ENCODE results near the gene MTERF4.

GRCh38 chr2:241081643-241082340 lies 20.3 kb downstream of the MTERF4 start:
- TF ChIP-seq CTCF (IDR thresholded peaks at IDR 0.05), result no peak
- no peak for TF ChIP-seq POLR2AphosphoS5 (IDR thresholded peaks at IDR 0.05)
- TF ChIP-seq EP300 (IDR thresholded peaks at IDR 0.05), result no peak
